LHCN-M2 (cell line): ENCODE data around the gene HLA-DPB1. TPM values are rescaled to one million over a fixed set of nuclear protein-coding genes. Genes with fewer than 3 reads are reported as not detected.
"Not testable (repeated sequence)": the region's sequence is repeated elsewhere in the genome, so short reads cannot be mapped to it uniquely, and the experiment has no call there.

Experiments
- DNase-seq: peaks from one replicate; pipeline ENCODE4 v3.0.0-alpha.2; 2012; ENCODE audit warnings: low read depth
- total RNA-seq: library from RNA; depleted of rRNA; stranded (reverse); fragments of >200 nt; gene quantifications from 2 replicates; pipeline ENCODE4 v1.2.3, GENCODE V29; 2014

HLA-DPB1 gene
- total RNA-seq, 1 experiment from 2014 or later = 3.8 TPM

DNA sequence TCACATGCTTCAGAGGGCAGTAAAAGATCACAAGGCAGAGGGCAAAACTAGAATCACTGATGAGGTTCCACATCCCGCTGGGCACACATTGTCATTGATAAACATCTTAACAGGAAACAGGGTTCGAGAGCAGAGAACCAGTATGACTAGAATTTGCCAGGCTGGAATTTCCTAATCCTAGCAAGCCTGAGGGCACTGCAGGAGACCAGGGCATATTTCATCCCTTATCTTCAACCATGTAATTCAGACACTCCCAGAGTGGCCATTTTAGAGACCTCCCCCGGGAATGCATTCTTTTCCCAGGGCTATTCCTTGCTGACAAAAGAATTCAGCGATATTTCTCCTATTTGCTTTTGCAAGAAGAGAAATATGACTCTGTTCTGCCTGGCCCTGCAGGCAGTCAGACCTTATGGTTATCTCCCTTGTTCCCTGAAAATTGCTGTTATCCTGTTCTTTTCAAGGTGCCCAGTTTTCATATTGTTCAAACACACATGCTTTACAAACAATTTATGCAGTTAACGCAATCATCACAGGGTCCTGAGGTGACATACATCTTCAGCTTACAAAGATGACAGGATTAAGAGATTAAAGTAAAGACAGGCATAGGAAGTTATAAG lies 25.4 kb downstream of the HLA-DPB1 start:
- not testable (repeated sequence) for DNase-seq

- DNase-seq = no peak
These were observed 28.0 kb downstream of the HLA-DPB1 start for GRCh38 chr6:33103776-33104175.

DNA sequence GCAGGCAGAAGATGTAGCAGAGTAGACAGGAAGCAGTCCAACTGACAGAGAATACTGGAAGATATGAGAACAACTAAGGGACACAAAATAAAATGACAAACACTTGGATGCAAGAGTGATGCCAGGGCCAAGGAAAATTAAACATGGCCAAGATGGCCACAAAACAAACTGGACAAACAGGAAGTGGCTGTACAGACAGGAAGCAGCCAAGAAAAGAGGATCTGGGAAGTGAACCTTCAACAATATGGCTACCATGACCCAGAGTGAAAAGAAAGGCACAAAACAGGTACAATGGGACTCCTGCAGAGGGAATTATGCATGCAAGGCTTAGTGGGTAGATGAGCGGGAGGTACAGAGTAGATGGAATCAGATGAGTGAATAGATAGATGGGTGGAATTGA lies 29.1 kb downstream of the HLA-DPB1 start:
- DNase-seq = no peak

DNA sequence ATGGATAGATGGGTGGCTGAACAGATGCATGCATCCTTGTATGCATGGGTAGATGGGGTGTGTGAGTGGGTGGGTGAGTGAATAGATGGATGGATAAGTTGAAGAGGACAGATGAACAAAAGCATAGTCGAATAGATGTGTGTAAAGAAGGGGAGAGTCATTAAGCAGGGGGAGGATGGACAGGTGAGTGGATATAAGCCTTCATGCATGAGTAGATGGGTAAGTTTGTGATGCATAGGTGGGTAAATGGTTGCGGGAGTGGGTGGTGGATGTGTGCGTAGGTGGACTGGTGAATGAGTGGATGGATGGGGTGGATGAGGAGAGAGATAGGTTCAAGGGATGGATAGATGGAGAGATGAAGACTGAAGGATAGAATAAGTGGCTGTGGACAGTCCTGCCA lies 29.6 kb downstream of the HLA-DPB1 start:
- no peak for DNase-seq

- DNase-seq = no peak
These were observed 30.4 kb downstream of the HLA-DPB1 start for GRCh38 chr6:33105916-33106871.

- DNase-seq = no peak
These were observed 31.9 kb downstream of the HLA-DPB1 start for GRCh38 chr6:33107641-33108040.

DNA sequence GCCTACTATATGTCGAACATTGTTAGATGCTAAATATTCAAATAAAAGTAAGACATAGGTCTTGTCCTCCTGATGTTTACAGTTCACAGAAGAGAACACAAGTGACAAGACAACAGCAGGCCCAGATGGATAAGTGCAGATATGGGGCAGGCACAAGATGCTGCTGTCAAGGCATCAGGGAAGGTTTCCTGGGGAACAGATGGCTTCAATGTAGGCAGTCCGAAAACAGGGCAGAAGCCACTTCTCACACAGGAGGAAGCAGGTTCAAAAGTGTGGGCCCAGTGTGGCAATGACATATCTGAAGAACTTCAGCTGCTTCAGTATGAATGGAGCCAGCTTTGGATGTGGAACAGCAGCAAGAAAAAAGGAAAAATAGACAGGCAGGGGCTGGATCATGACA lies 32.5 kb downstream of the HLA-DPB1 start:
- DNase-seq = no peak

GRCh38 chr6:33112148-33112547 lies 36.4 kb downstream of the HLA-DPB1 start:
- peak; percentile 58 for DNase-seq

DNA sequence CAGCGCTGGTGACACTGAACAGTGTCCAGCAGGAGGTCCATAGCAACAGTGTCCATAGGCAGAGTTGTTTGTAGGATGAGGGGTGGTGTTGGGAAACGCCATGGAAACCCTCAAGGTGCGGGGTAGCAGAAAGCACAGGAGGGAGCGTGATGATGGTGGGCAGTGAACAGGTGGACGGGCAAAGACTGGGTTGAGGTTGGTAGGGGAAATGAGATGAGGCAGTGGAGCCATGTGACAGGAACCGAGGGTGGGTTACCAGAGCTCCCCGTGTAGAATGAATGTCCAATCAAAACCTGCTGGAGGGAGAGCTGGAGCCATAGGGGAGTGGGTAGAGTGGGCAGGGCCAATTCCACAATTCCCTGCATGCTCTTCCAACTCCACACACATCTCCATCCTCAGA lies 38.0 kb downstream of the HLA-DPB1 start:
- DNase-seq = no peak

GRCh38 chr6:33114406-33114805 lies 38.6 kb downstream of the HLA-DPB1 start:
- no peak for DNase-seq

GRCh38 chr6:33116417-33116816 lies 40.6 kb downstream of the HLA-DPB1 start:
- no peak for DNase-seq

DNA sequence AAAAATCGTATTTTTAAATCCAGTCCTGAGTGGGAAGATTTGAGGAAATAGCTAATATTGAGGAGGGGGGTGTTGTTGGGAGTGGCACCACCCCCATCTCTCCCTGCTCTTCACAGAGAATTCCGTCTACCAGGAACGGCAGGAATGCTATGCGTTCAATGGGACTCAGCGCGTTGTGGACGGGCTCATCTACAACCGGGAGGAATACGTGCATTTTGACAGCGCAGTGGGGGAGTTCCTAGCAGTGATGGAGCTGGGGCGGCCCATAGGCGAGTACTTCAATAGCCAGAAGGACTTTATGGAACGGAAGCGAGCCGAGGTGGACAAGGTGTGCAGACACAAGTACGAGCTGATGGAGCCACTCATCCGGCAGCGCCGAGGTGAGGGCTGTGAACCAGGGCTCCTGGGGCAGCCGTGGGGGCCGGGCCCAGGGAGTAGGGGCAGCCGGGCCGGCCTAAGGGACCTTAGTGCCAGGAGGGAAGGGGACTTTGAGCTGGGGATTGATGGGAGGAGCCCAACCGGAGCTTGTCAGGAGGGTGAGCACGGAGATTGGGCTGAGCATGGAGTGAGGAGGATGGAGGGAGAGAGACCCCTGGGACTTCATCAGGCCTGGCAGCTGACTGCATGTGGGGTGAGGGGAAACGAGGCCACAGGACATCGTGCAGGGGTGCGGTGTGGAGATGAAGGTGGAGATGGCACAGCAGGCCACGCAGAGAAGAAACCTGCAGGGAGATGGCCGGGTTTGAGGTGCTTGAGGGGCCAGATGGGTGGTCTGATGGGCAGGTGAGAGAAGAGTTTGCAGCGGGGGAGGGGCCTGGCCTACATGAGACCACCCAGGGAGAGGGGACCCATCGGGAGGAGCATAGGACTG lies 41.3 kb downstream of the HLA-DPB1 start:
- DNase-seq = no peak

DNA sequence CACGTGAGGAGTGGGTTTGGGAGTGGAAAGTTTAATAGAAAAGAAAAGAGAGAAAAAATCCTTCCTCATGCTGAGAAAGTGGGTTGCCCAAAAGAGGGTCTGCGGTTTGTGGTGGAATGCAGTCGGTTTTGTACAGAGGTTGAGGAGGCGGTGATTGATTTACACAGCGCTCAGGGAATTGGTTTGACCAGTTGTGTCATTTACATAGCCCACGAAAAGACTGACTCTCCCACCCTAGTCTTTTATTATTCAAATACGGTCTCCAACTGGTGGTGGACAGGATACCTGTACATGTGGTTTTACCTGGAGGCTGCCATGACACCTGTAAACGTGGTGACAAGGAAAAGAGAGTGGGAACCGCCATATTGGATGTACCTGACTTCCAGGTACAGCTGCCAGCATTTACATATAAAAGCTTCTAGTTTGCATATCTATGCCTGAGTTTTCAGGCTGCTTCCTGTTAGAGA lies 42.1 kb downstream of the HLA-DPB1 start:
- no peak for DNase-seq

GRCh38 chr6:33118525-33119123 lies 42.8 kb downstream of the HLA-DPB1 start:
- peak; percentile 56 for DNase-seq

DNA sequence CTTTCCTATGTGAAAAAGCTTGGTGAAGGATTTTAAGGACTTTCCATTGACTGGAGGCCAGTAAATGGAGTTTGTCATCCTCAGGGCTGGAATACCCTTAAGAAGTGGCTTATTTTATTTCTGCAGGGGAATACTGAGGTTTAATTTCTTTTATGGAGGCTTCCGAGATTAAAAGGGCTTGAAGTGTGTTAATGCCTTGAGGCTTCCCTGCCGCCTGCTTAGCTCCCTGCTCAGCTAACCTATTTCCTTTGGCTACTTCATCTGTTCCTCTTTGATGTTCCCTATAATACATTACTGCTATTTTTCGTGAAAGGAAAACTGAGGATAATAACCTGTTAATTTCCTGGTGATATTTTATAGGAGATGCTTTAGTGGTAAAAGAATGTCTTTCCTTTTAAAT lies 44.2 kb downstream of the HLA-DPB1 start:
- no peak for DNase-seq

DNA sequence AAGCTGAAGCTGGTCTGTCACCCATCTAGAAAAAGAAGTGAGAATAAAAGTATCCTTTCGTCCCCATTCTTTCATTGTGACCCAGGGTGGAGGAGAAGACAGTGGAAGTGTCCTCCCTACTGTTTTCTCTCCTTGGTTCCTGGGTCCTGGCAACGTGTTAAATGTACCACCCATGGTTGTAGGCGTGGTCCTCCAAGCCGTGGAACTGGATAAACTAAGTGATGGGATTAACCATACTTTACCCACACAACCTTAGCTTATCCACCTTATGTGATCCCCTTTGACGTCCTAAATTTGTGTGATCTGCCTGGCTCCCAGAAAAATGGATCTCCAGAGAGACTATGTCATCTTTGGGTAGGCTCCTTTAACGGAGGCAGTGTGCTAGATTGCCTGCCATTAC lies 47.4 kb downstream of the HLA-DPB1 start:
- no peak for DNase-seq

- DNase-seq = peak; percentile 45
These were observed 48.1 kb downstream of the HLA-DPB1 start for GRCh38 chr6:33123732-33124524.

DNA sequence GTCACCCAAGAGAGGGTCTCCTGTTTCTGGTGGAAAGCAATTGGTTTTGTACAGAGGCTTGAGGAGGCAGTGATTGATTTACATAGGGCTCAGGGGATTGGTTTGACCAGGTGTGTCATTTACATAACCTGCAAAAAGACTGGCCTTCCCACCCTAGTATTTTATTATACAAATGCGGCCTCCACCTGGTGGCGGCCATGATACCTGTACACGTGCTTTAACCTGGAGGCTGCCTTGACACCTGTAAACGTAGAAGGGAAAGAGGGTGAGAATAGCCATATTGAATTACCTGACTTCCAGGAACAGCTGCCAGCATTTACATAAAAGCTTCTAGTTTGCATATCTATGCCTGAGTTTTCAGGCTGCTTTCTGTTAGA lies 48.7 kb downstream of the HLA-DPB1 start:
- DNase-seq = no peak

DNA sequence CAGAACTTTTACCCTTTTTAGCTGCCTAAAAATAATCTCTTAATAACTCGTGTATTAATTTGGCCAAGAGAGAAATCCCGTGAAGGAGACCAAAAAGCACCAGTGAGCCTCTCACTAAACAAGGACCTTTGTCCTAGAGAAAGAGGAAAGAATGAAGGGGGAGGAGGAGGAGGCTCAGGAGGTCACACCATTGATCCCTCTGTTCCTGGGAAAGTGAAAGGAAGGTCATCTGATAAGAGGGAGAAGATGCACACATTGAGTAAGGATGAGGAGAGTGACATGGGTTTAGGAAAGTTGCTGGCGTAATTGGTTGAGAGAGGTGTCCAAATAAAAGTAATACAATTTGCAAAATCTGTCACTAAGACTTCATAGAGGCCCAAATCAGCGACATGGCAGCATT lies 49.2 kb downstream of the HLA-DPB1 start:
- no peak for DNase-seq

DNA sequence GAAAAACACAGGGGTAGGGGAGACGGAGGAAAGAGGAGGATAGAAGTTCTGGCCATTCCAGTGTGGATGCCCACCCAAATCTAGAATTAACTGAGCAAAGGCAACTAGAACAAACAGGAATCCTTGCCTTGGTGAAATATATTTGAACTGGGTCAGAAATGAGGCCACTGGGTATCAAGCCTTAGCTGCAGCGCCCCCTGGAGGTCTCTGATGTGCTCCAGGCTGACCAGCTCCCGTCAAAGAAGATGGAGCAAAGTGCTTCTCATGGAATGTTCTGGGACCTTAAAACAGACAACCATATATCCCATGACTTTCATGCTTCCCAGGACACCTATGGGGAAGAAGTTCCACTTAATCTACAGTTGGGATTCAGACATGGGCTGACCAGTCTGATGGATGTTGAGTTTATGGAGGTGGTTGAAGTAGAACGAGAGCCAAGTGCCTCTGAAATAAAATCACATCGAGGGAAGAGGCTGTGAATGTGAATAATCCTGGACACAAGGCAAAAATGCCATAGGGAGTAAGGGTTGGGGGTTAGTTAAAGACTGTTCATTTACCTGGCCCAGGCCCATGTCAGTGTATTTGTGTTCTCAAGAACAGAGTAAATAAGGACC lies 50.4 kb downstream of the HLA-DPB1 start:
- peak; percentile 41 for DNase-seq
